HepG2 (cell line): Measurements from ENCODE around the gene SPTAN1. TPM values are rescaled to one million over a fixed set of nuclear protein-coding genes. Genes with fewer than 3 reads are reported as not detected.
A peak's percentile ranks its signal among the peaks of the same experiment; 100 is the strongest.

ENCODE experiments used
- ADNP ChIP-seq: sonication (generic); formaldehyde crosslinking; IDR thresholded peaks from 2 replicates; pipeline ENCODE4 v1.4.0; 2020; ENCODE audit warnings: missing genetic modification reagents
- POLR2G ChIP-seq: fragments of 200-400 bp; formaldehyde crosslinking; IDR thresholded peaks from 2 replicates; pipeline ENCODE4 v1.6.1; 2018; ENCODE audit warnings: mild to moderate bottlenecking, low read depth, low read length, moderate library complexity
- RBFOX2 ChIP-seq: fragments of 200-400 bp; formaldehyde crosslinking; IDR thresholded peaks from 2 replicates; pipeline ENCODE4 v1.6.1; 2017; ENCODE audit warnings: low read depth, mild to moderate bottlenecking, low read length
- RFX1 ChIP-seq: fragments of 450-650 bp; IDR thresholded peaks from 2 replicates; pipeline ENCODE4 v1.6.1; 2017
- SETDB1 ChIP-seq: sonication (generic); formaldehyde crosslinking; IDR thresholded peaks from 2 replicates; pipeline ENCODE4 v1.5.1; 2020; ENCODE audit warnings: missing genetic modification reagents, mild to moderate bottlenecking, borderline replicate concordance
- THAP9 ChIP-seq: sonication (generic); formaldehyde crosslinking; IDR thresholded peaks from 2 replicates; pipeline ENCODE4; 2020; ENCODE audit warnings: missing genetic modification reagents, mild to moderate bottlenecking, borderline replicate concordance
- WIZ ChIP-seq: sonication (generic); formaldehyde crosslinking; IDR thresholded peaks from 2 replicates; pipeline ENCODE4 v1.5.1; 2020; ENCODE audit warnings: mild to moderate bottlenecking, missing genetic modification reagents
- ZFY ChIP-seq: sonication (generic); formaldehyde crosslinking; IDR thresholded peaks from 2 replicates; pipeline ENCODE4 v1.4.0; 2020; ENCODE audit warnings: missing genetic modification reagents
- ZNF101 ChIP-seq: sonication (generic); formaldehyde crosslinking; IDR thresholded peaks from 2 replicates; pipeline ENCODE4 v1.4.0; 2020; ENCODE audit warnings: mild to moderate bottlenecking, low read depth, missing genetic modification reagents, borderline replicate concordance
- ZNF121 ChIP-seq: sonication (generic); formaldehyde crosslinking; IDR thresholded peaks from 2 replicates; pipeline ENCODE4 v1.5.0; 2020; ENCODE audit warnings: mild to moderate bottlenecking, missing genetic modification reagents
- ZNF282 ChIP-seq: fragments of 450-650 bp; IDR thresholded peaks from 2 replicates; pipeline ENCODE4 v1.6.1; 2018; ENCODE audit not compliant: partially characterized antibody
- ZNF3 ChIP-seq: IDR thresholded peaks from 2 replicates; pipeline ENCODE4 v1.7.0; 2017; ENCODE audit warnings: inconsistent platforms
- ZNF382 ChIP-seq: sonication (generic); formaldehyde crosslinking; IDR thresholded peaks from 2 replicates; pipeline ENCODE4 v1.5.0; 2020; ENCODE audit warnings: missing genetic modification reagents, mild to moderate bottlenecking, borderline replicate concordance
- ZNF75D ChIP-seq: sonication (generic); formaldehyde crosslinking; IDR thresholded peaks from 2 replicates; pipeline ENCODE4 v1.8.1; 2023; ENCODE audit warnings: missing genetic modification reagents, mild to moderate bottlenecking, borderline replicate concordance
- polyA plus RNA-seq, 8 experiments: library from polyadenylated mRNA; depleted of rRNA in 3 of 8; stranded (reverse) in 7 of 8; unstranded in 1 of 8; fragments of >200 nt; fragmentation: Illumina TruSeq in 4 of 8; extraction: Trizol in 4 of 8; gene quantifications; 2 replicates each; pipeline versions ENCODE4 v1.2.1 to v1.2.3, GENCODE V29; 2011 to 2016; ENCODE audit warnings: low read depth in 4 of 8, missing spikeins in 1 of 8, mixed read lengths in 1 of 8; ENCODE audit not compliant: insufficient read depth in 1 of 8
- total RNA-seq, 5 experiments: library from RNA; depleted of rRNA; stranded (reverse); fragments of >200 nt; fragmentation: Illumina TruSeq; extraction: Trizol; gene quantifications; 2 replicates each; pipeline ENCODE4 v1.2.3, GENCODE V29; 2016; ENCODE audit warnings: low read depth in 1 of 5
- TF ChIP-seq, protein P1 (sequence below): sonication (generic); formaldehyde crosslinking; IDR thresholded peaks from 2 replicates; pipeline ENCODE4 v1.4.0; 2020; ENCODE audit warnings: missing genetic modification reagents
- TF ChIP-seq, protein P2 (sequence below): sonication (generic); formaldehyde crosslinking; IDR thresholded peaks from 2 replicates; pipeline ENCODE4 v1.5.0; 2020; ENCODE audit warnings: missing genetic modification reagents
- TF ChIP-seq, protein P3 (sequence below): sonication (generic); formaldehyde crosslinking; IDR thresholded peaks from 2 replicates; pipeline ENCODE4 v1.5.0; 2020; ENCODE audit warnings: missing genetic modification reagents
- TF ChIP-seq, protein P4 (sequence below): sonication (generic); formaldehyde crosslinking; IDR thresholded peaks from 2 replicates; pipeline ENCODE4 v1.5.1; 2020; ENCODE audit warnings: mild to moderate bottlenecking, missing genetic modification reagents

The SPTAN1 gene
- total and polyA plus RNA-seq, 2 of the 13 experiments (the other 11 are each of a cell fraction or from before 2014, with no cell fraction given) = 106 to 111 TPM

GRCh38 chr9:128656416-128657343 lies 104.3 kb downstream of the SPTAN1 start, which contains the start of gene DYNC2I2 (continued):
- TF ChIP-seq RBFOX2 (peak; percentile 87), ZNF3 (0 out of 2 replicates have a peak, but pooled peaks have one; percentile 20), ZFY (peak; percentile 95), ZNF75D (CRISPR knock-in tag) (no peak), THAP9 (CRISPR knock-in tag) (peak; percentile 98), WIZ (CRISPR knock-in tag) (no peak), SETDB1 (CRISPR knock-in tag) (no peak), RFX1 (peak; percentile 92), ZNF282 (no peak), ADNP (CRISPR knock-in tag) (no peak), ZNF101 (CRISPR knock-in tag) (no peak), POLR2G (peak; percentile 92), ZNF382 (no peak), ZNF121 (peak; percentile 81; the same call in 1 of the 2 replicates)
- TF ChIP-seq, protein P1, sequence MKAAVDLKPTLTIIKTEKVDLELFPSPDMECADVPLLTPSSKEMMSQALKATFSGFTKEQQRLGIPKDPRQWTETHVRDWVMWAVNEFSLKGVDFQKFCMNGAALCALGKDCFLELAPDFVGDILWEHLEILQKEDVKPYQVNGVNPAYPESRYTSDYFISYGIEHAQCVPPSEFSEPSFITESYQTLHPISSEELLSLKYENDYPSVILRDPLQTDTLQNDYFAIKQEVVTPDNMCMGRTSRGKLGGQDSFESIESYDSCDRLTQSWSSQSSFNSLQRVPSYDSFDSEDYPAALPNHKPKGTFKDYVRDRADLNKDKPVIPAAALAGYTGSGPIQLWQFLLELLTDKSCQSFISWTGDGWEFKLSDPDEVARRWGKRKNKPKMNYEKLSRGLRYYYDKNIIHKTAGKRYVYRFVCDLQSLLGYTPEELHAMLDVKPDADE = no peak
- TF ChIP-seq, protein P2, sequence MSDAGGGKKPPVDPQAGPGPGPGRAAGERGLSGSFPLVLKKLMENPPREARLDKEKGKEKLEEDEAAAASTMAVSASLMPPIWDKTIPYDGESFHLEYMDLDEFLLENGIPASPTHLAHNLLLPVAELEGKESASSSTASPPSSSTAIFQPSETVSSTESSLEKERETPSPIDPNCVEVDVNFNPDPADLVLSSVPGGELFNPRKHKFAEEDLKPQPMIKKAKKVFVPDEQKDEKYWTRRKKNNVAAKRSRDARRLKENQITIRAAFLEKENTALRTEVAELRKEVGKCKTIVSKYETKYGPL (CRISPR knock-in tag) = 0 out of 2 replicates have a peak, but pooled peaks have one; percentile 45
- TF ChIP-seq, protein P3, sequence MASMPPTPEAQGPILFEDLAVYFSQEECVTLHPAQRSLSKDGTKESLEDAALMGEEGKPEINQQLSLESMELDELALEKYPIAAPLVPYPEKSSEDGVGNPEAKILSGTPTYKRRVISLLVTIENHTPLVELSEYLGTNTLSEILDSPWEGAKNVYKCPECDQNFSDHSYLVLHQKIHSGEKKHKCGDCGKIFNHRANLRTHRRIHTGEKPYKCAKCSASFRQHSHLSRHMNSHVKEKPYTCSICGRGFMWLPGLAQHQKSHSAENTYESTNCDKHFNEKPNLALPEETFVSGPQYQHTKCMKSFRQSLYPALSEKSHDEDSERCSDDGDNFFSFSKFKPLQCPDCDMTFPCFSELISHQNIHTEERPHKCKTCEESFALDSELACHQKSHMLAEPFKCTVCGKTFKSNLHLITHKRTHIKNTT (CRISPR knock-in tag) = no peak
- TF ChIP-seq, protein P4, sequence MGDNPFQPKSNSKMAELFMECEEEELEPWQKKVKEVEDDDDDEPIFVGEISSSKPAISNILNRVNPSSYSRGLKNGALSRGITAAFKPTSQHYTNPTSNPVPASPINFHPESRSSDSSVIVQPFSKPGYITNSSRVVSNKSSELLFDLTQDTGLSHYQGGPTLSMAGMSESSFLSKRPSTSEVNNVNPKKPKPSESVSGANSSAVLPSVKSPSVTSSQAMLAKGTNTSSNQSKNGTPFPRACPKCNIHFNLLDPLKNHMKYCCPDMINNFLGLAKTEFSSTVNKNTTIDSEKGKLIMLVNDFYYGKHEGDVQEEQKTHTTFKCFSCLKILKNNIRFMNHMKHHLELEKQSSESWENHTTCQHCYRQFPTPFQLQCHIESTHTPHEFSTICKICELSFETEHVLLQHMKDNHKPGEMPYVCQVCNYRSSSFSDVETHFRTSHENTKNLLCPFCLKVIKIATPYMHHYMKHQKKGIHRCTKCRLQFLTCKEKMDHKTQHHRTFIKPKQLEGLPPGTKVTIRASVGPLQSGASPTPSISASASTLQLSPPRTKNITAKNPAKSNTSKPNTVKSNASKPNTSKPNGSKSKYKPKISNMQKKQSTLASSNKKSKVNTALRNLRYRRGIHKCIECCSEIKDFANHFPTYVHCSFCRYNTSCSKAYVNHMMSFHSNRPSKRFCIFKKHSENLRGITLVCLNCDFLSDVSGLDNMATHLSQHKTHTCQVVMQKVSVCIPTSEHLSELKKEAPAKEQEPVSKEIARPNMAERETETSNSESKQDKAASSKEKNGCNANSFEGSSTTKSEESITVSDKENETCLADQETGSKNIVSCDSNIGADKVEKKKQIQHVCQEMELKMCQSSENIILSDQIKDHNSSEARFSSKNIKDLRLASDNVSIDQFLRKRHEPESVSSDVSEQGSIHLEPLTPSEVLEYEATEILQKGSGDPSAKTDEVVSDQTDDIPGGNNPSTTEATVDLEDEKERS = peak; percentile 85
